GM18873 (cell line): ENCODE data around the gene RNF130.
"Not testable (repeated sequence)": the region's sequence is repeated elsewhere in the genome, so short reads cannot be mapped to it uniquely, and the experiment has no call there.

Source experiments
- ATAC-seq: cut with Tn5 transposase; IDR thresholded peaks from one replicate; pipeline ENCODE4 v1.9.1; 2021; ENCODE audit warnings: mild to moderate bottlenecking, moderate library complexity, moderate number of reproducible peaks; ENCODE audit not compliant: unreplicated experiment, low FRiP score

RNF130 gene

GRCh38 chr5:180026734-180027458 lies 44.7 kb downstream of the RNF130 start:
- ATAC-seq, result no peak

GRCh38 chr5:180026320-180026719 lies 45.2 kb downstream of the RNF130 start:
- no peak for ATAC-seq

- ATAC-seq, result no peak
Observed at GRCh38 chr5:180021900-180022299, 49.7 kb downstream of the RNF130 start.

GRCh38 chr5:180020176-180020575 lies 51.4 kb downstream of the RNF130 start:
- no peak for ATAC-seq

GRCh38 chr5:180018347-180019060 lies 53.1 kb downstream of the RNF130 start:
- no peak for ATAC-seq

GRCh38 chr5:180015523-180015922 lies 56.0 kb downstream of the RNF130 start:
- not testable (repeated sequence) for ATAC-seq

GRCh38 chr5:180013678-180014077 lies 57.9 kb downstream of the RNF130 start:
- ATAC-seq, result no peak

- ATAC-seq, result no peak
Observed at GRCh38 chr5:180012316-180012715, 59.2 kb downstream of the RNF130 start.

- ATAC-seq, result no peak
Observed at GRCh38 chr5:180010636-180011035, 60.9 kb downstream of the RNF130 start.

- no peak for ATAC-seq
Observed at GRCh38 chr5:180009581-180009980, 62.0 kb downstream of the RNF130 start.

- no peak for ATAC-seq
Observed at GRCh38 chr5:180008433-180008832, 63.1 kb downstream of the RNF130 start.

GRCh38 chr5:180007582-180007981 lies 64.0 kb downstream of the RNF130 start:
- no peak for ATAC-seq

- no peak for ATAC-seq
Observed at GRCh38 chr5:180006141-180006540, 65.4 kb downstream of the RNF130 start.

- no peak for ATAC-seq
Observed at GRCh38 chr5:180003127-180003526, 68.4 kb downstream of the RNF130 start.

- no peak for ATAC-seq
Observed at GRCh38 chr5:180001742-180002141, 69.8 kb downstream of the RNF130 start.

- ATAC-seq, result no peak
Observed at GRCh38 chr5:180001136-180001535, 70.4 kb downstream of the RNF130 start.

- no peak for ATAC-seq
Observed at GRCh38 chr5:179998485-179998884, 73.1 kb downstream of the RNF130 start.

GRCh38 chr5:179994583-179995323 lies 76.8 kb downstream of the RNF130 start:
- ATAC-seq, result no peak

GRCh38 chr5:179992855-179993254 lies 78.7 kb downstream of the RNF130 start:
- ATAC-seq, result not testable (repeated sequence)

GRCh38 chr5:179991106-179991505 lies 80.5 kb downstream of the RNF130 start:
- ATAC-seq, result no peak

GRCh38 chr5:179990525-179990924 lies 81.0 kb downstream of the RNF130 start:
- ATAC-seq, result not testable (repeated sequence)
